Thyroid gland (tissue), 4 donors: ENCODE results near the gene ABLIM1.

ENCODE experiments used
- POLR2A ChIP-seq, 2 donors: fragments of 450-650 bp; IDR thresholded peaks; one replicate each; pipeline ENCODE4 v1.6.1; 2017; ENCODE audit warnings: antibody characterized with exemption in 2 of 2, mild to moderate bottlenecking in 2 of 2, moderate library complexity in 1 of 2
- TF ChIP-seq, protein P1 (sequence below), 6 experiments: fragments of 200-600 bp in 3 of 6; fragments of 450-650 bp in 3 of 6; sonication (generic) in 3 of 6; IDR thresholded peaks; one replicate each; pipeline ENCODE4 v1.5.1; 2016 to 2019; ENCODE audit warnings: antibody characterized with exemption in 6 of 6, mild to moderate bottlenecking in 2 of 6, inconsistent platforms in 1 of 6, moderate library complexity in 1 of 6

DNA sequence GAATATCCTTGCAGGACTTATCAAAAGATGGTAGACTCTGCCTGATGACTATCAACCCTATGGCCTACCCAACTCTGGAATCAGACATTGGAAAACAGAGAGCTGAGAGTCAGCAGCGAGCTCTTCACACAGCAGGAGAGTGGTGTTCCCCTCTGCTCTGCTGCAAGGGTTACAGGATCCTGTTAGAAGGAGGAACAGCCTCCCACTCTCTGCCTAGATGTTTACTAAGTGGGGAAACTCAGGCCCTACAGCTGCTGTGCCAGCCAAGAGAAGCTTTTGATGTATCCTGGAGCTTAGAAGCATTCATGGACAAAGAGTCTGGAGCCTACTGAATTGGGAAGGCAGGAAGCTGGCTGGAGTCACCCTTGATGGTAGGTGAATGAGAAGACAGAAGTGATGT, 104.6 kb downstream of the ABLIM1 start:
- TF ChIP-seq, protein P1, sequence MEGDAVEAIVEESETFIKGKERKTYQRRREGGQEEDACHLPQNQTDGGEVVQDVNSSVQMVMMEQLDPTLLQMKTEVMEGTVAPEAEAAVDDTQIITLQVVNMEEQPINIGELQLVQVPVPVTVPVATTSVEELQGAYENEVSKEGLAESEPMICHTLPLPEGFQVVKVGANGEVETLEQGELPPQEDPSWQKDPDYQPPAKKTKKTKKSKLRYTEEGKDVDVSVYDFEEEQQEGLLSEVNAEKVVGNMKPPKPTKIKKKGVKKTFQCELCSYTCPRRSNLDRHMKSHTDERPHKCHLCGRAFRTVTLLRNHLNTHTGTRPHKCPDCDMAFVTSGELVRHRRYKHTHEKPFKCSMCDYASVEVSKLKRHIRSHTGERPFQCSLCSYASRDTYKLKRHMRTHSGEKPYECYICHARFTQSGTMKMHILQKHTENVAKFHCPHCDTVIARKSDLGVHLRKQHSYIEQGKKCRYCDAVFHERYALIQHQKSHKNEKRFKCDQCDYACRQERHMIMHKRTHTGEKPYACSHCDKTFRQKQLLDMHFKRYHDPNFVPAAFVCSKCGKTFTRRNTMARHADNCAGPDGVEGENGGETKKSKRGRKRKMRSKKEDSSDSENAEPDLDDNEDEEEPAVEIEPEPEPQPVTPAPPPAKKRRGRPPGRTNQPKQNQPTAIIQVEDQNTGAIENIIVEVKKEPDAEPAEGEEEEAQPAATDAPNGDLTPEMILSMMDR (IDR thresholded peaks at IDR 0.05) = no peak
- TF ChIP-seq POLR2A (IDR thresholded peaks at IDR 0.05) = no peak
